ENCODE data around the gene SLC25A21.

Gene SLC25A21

DNA sequence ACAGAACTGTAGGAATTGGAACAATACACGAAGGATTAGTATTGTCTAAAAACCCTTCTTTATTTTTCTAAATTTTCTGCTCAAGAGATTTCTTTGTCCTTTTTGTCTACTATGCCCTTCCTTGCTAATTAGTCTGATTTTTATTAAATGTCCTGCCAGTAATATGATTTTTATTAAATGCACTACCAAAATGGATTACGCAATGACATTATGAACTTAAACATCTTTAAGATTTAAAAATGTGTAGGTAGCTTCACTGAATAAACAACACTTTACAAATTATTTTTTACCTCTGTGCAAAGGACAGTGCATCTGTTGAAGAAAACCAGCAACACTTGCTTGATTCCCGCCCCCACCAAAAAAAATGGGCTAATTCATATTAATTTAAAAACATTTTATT is 519.0 kb downstream of the SLC25A21 start:
- H3K36me3 ChIP-seq (ENCODE audit: control insufficient read depth in 2 of 2, insufficient read depth in 1 of 2, low read length in 2 of 2): no peaks in the 10 kb centered on the region
- no peak overlapping the region for H3K27ac ChIP-seq (ENCODE audit: extremely low read depth, low read depth, low read length)
- TF ChIP-seq, protein P1, sequence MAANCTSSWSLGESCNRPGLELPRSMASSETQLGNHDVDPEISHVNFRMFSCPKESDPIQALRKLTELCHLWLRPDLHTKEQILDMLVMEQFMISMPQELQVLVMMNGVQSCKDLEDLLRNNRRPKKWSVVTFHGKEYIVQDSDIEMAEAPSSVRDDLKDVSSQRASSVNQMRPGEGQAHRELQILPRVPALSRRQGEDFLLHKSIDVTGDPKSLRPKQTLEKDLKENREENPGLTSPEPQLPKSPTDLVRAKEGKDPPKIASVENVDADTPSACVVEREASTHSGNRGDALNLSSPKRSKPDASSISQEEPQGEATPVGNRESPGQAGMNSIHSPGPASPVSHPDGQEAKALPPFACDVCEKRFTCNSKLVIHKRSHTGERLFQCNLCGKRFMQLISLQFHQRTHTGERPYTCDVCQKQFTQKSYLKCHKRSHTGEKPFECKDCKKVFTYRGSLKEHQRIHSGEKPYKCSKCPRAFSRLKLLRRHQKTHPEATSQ (tag by site-specific recombination; IDR thresholded peaks at IDR 0.05): no peak
- TF ChIP-seq, protein P2, sequence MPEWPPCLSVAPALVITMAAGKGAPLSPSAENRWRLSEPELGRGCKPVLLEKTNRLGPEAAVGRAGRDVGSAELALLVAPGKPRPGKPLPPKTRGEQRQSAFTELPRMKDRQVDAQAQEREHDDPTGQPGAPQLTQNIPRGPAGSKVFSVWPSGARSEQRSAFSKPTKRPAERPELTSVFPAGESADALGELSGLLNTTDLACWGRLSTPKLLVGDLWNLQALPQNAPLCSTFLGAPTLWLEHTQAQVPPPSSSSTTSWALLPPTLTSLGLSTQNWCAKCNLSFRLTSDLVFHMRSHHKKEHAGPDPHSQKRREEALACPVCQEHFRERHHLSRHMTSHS (tag by site-specific recombination; IDR thresholded peaks at IDR 0.05): no peak
- TF ChIP-seq ZNF548 (tag by site-specific recombination; IDR thresholded peaks at IDR 0.05): no peak
- no peak for TF ChIP-seq ZNF555 (tag by site-specific recombination; conservative IDR thresholded peaks at IDR 0.05)
- TF ChIP-seq, protein P3, sequence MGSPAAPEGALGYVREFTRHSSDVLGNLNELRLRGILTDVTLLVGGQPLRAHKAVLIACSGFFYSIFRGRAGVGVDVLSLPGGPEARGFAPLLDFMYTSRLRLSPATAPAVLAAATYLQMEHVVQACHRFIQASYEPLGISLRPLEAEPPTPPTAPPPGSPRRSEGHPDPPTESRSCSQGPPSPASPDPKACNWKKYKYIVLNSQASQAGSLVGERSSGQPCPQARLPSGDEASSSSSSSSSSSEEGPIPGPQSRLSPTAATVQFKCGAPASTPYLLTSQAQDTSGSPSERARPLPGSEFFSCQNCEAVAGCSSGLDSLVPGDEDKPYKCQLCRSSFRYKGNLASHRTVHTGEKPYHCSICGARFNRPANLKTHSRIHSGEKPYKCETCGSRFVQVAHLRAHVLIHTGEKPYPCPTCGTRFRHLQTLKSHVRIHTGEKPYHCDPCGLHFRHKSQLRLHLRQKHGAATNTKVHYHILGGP (tag by site-specific recombination; IDR thresholded peaks at IDR 0.05): no peak
- H3K9me3 ChIP-seq (ENCODE audit: control insufficient read depth, insufficient read depth, low read depth, low read length): no peaks in the 10 kb centered on the region
- peaks cover 9% of the 10 kb centered on the region for H3K4me1 ChIP-seq (ENCODE audit: control insufficient read depth, insufficient read depth, low read length)
- ChIA-PET POLR2A (no interaction called here), CTCF (interaction anchor here (0.6 kb wide), 2 partner anchors 252 to 623 kb away, joined by 3 to 4 read pairs; no protein-coding TSS in a partner anchor)
- H3K4me3 ChIP-seq (ENCODE audit: low read depth, low read length): no peak overlapping the region

DNA sequence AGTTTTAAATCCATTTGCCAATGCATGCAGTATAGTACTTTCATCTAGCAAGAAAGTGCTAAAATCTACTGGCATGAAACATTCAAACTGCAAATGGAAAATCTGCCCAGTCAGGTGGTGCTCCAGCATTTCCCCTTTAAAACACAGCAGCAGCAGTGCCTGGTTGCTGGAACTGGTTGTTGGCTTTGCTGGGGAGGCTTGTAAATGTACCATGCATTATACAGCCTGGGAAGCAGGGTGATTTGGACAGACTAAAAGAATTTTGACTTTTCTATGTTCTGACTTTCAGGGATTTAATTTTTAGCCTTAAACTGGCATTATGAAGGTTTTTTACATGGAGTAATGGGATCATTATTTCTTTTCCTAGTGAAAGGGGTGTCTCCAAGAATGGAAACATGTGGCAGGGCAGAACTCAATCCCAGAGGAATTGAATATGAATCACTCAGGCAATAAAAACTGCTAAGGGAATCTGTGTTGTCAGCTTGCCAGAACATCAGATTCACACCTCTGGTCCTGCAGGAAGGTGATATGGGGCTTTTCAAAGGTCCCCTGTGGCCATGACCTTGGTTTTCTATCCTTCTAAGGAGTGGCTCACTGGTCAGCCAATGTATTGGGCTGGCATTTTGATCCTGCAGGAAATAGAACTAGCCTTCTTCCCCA is 519.7 kb downstream of the SLC25A21 start:
- ChIA-PET CTCF (no interaction called here), POLR2A (no interaction called here)
- Histone ChIP-seq H3K4me3 (ENCODE audit: low read depth, low read length) (no peak overlapping the region), H3K36me3 (ENCODE audit: control insufficient read depth in 2 of 2, insufficient read depth in 1 of 2, low read length in 2 of 2) (no peaks in the 10 kb centered on the region), H3K4me1 (ENCODE audit: control insufficient read depth, insufficient read depth, low read length) (peaks cover 9% of the 10 kb centered on the region), H3K27ac (ENCODE audit: extremely low read depth, low read depth, low read length) (peak overlapping the region; percentile 46; the same call in 1 of the 2 replicates), H3K9me3 (ENCODE audit: control insufficient read depth, insufficient read depth, low read depth, low read length) (no peaks in the 10 kb centered on the region)
- TF ChIP-seq, protein P4, sequence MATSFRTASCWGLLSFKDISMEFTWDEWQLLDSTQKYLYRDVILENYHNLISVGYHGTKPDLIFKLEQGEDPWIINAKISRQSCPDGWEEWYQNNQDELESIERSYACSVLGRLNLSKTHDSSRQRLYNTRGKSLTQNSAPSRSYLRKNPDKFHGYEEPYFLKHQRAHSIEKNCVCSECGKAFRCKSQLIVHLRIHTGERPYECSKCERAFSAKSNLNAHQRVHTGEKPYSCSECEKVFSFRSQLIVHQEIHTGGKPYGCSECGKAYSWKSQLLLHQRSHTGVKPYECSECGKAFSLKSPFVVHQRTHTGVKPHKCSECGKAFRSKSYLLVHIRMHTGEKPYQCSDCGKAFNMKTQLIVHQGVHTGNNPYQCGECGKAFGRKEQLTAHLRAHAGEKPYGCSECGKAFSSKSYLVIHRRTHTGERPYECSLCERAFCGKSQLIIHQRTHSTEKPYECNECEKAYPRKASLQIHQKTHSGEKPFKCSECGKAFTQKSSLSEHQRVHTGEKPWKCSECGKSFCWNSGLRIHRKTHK (tag by site-specific recombination; IDR thresholded peaks at IDR 0.05): no peak
- TF ChIP-seq GLIS1 (tag by site-specific recombination; IDR thresholded peaks at IDR 0.05) (peak; percentile 32; the same call in 1 of the 2 replicates), ZNF2 (tag by site-specific recombination; IDR thresholded peaks at IDR 0.05) (no peak), KLF8 (tag by site-specific recombination; IDR thresholded peaks at IDR 0.05) (peak; percentile 38; the same call in 1 of the 2 replicates), ZNF335 (tag by site-specific recombination; conservative IDR thresholded peaks at IDR 0.05) (peak; percentile 25), ZNF768 (tag by site-specific recombination; IDR thresholded peaks at IDR 0.05) (no peak), ZNF221 (tag by site-specific recombination; IDR thresholded peaks at IDR 0.05; ENCODE audit: borderline replicate concordance) (no peak), ZNF600 (tag by site-specific recombination; IDR thresholded peaks at IDR 0.05) (peak; percentile 82), ZNF610 (tag by site-specific recombination; IDR thresholded peaks at IDR 0.05; ENCODE audit: borderline replicate concordance) (no peak), ZBTB17 (tag by site-specific recombination; IDR thresholded peaks at IDR 0.05) (0 out of 2 replicates have a peak, but pooled peaks have one; percentile 15), ZNF184 (tag by site-specific recombination; IDR thresholded peaks at IDR 0.05) (peak; percentile 58), ZBTB20 (tag by site-specific recombination; IDR thresholded peaks at IDR 0.05) (peak; percentile 65; the same call in 1 of the 2 replicates)
- TF ChIP-seq, protein P5, sequence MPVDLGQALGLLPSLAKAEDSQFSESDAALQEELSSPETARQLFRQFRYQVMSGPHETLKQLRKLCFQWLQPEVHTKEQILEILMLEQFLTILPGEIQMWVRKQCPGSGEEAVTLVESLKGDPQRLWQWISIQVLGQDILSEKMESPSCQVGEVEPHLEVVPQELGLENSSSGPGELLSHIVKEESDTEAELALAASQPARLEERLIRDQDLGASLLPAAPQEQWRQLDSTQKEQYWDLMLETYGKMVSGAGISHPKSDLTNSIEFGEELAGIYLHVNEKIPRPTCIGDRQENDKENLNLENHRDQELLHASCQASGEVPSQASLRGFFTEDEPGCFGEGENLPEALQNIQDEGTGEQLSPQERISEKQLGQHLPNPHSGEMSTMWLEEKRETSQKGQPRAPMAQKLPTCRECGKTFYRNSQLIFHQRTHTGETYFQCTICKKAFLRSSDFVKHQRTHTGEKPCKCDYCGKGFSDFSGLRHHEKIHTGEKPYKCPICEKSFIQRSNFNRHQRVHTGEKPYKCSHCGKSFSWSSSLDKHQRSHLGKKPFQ (tag by site-specific recombination; IDR thresholded peaks at IDR 0.05): peak; percentile 94
- TF ChIP-seq, protein P6, sequence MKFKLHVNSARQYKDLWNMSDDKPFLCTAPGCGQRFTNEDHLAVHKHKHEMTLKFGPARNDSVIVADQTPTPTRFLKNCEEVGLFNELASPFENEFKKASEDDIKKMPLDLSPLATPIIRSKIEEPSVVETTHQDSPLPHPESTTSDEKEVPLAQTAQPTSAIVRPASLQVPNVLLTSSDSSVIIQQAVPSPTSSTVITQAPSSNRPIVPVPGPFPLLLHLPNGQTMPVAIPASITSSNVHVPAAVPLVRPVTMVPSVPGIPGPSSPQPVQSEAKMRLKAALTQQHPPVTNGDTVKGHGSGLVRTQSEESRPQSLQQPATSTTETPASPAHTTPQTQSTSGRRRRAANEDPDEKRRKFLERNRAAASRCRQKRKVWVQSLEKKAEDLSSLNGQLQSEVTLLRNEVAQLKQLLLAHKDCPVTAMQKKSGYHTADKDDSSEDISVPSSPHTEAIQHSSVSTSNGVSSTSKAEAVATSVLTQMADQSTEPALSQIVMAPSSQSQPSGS (tag by site-specific recombination; IDR thresholded peaks at IDR 0.05; ENCODE audit: low read depth): no peak
- TF ChIP-seq, protein P7, sequence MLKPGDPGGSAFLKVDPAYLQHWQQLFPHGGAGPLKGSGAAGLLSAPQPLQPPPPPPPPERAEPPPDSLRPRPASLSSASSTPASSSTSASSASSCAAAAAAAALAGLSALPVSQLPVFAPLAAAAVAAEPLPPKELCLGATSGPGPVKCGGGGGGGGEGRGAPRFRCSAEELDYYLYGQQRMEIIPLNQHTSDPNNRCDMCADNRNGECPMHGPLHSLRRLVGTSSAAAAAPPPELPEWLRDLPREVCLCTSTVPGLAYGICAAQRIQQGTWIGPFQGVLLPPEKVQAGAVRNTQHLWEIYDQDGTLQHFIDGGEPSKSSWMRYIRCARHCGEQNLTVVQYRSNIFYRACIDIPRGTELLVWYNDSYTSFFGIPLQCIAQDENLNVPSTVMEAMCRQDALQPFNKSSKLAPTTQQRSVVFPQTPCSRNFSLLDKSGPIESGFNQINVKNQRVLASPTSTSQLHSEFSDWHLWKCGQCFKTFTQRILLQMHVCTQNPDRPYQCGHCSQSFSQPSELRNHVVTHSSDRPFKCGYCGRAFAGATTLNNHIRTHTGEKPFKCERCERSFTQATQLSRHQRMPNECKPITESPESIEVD (tag by site-specific recombination; IDR thresholded peaks at IDR 0.05): peak; percentile 74
- TF ChIP-seq, protein P8, sequence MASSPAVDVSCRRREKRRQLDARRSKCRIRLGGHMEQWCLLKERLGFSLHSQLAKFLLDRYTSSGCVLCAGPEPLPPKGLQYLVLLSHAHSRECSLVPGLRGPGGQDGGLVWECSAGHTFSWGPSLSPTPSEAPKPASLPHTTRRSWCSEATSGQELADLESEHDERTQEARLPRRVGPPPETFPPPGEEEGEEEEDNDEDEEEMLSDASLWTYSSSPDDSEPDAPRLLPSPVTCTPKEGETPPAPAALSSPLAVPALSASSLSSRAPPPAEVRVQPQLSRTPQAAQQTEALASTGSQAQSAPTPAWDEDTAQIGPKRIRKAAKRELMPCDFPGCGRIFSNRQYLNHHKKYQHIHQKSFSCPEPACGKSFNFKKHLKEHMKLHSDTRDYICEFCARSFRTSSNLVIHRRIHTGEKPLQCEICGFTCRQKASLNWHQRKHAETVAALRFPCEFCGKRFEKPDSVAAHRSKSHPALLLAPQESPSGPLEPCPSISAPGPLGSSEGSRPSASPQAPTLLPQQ (tag by site-specific recombination; IDR thresholded peaks at IDR 0.05): peak; percentile 95
